Ascending aorta (tissue), 2 donors: ENCODE results near the gene CTBP1. TPM values are rescaled to one million over a fixed set of nuclear protein-coding genes. Genes with fewer than 3 reads are reported as not detected.

Experiments
- DNase-seq, 2 donors: peaks; one replicate each; pipeline ENCODE4 v3.0.0-alpha.2; 2019; ENCODE audit warnings: low spot score in 2 of 2
- H3K27ac ChIP-seq, 2 donors: fragments of 200-600 bp; sonication (generic); one replicate each; pipeline ENCODE4 v1.5.1; 2016 to 2017; ENCODE audit warnings: mild to moderate bottlenecking in 1 of 2
- H3K27me3 ChIP-seq: fragments of 200-600 bp; sonication (generic); one replicate; pipeline ENCODE4 v1.5.1; 2017
- H3K36me3 ChIP-seq, 2 donors: fragments of 200-600 bp; sonication (generic); one replicate each; pipeline ENCODE4 v1.5.1; 2016
- H3K4me1 ChIP-seq, 2 donors: fragments of 200-600 bp; sonication (generic); one replicate each; pipeline ENCODE4 v1.5.1; 2016 to 2017; ENCODE audit warnings: mild to moderate bottlenecking in 1 of 2
- H3K4me3 ChIP-seq, 2 donors: fragments of 200-600 bp; sonication (generic); one replicate each; pipeline ENCODE4 v1.5.1; 2016 to 2017; ENCODE audit warnings: mild to moderate bottlenecking in 1 of 2
- H3K9me3 ChIP-seq, 2 donors: fragments of 200-600 bp; sonication (generic); one replicate each; pipeline ENCODE4 v1.5.1; 2016
- CTCF ChIP-seq, 3 experiments: fragments of 200-600 bp in 2 of 3; fragments of 450-650 bp in 1 of 3; sonication (generic) in 2 of 3; IDR thresholded peaks; one replicate each; pipeline ENCODE4 v1.5.1; 2016 to 2019; ENCODE audit warnings: antibody characterized with exemption in 3 of 3, mild to moderate bottlenecking in 1 of 3, moderate library complexity in 1 of 3
- intact Hi-C: fragments of 100-400 bp; cut with DNase I; formaldehyde crosslinking; loops from one replicate; pipeline ENCODE4 v1.15.1; 2023
- total RNA-seq: library from RNA; depleted of rRNA; stranded (reverse); fragments of >200 nt; gene quantifications from one replicate; pipeline ENCODE4 v1.1.0, GENCODE V29; 2016

The CTBP1 gene
- total RNA-seq, 1 donor from 2014 or later = 273 TPM

GRCh38 chr4:1276984-1277383 is 28.1 kb upstream of the CTBP1 start:
- H3K27me3 ChIP-seq = no peaks in the 10 kb centered on the region
- H3K4me3 ChIP-seq = no peak overlapping the region
- no peak for TF ChIP-seq CTCF (IDR thresholded peaks at IDR 0.05)
- no peaks in the 10 kb centered on the region for H3K36me3 ChIP-seq
- DNase-seq = no peak
- H3K27ac ChIP-seq = no peak overlapping the region
- intact Hi-C loops = no loop called here
- H3K9me3 ChIP-seq = no peaks in the 10 kb centered on the region
- no peaks in the 10 kb centered on the region for H3K4me1 ChIP-seq

GRCh38 chr4:1274871-1275270 is 25.9 kb upstream of the CTBP1 start:
- no peak for TF ChIP-seq CTCF (IDR thresholded peaks at IDR 0.05)
- no peak overlapping the region for H3K4me3 ChIP-seq
- intact Hi-C loops = no loop called here
- no peaks in the 10 kb centered on the region for H3K4me1 ChIP-seq
- no peaks in the 10 kb centered on the region for H3K36me3 ChIP-seq
- H3K27me3 ChIP-seq = no peaks in the 10 kb centered on the region
- no peak overlapping the region for H3K27ac ChIP-seq
- no peak for DNase-seq
- no peaks in the 10 kb centered on the region for H3K9me3 ChIP-seq

GRCh38 chr4:1271686-1272085 is 22.8 kb upstream of the CTBP1 start:
- Histone ChIP-seq H3K36me3 (no peaks in the 10 kb centered on the region), H3K4me1 (no peaks in the 10 kb centered on the region), H3K27me3 (no peaks in the 10 kb centered on the region), H3K27ac (no peak overlapping the region), H3K9me3 (peaks cover 0 to 7% of the 10 kb centered on the region in 2 donors), H3K4me3 (no peak overlapping the region)
- intact Hi-C loops = no loop called here
- no peak for TF ChIP-seq CTCF (IDR thresholded peaks at IDR 0.05)
- DNase-seq = no peak

- Histone ChIP-seq H3K9me3 (peaks cover 0 to 7% of the 10 kb centered on the region in 2 donors), H3K4me1 (no peaks in the 10 kb centered on the region), H3K36me3 (no peaks in the 10 kb centered on the region), H3K27me3 (no peaks in the 10 kb centered on the region), H3K27ac (no peak overlapping the region), H3K4me3 (no peak overlapping the region)
- TF ChIP-seq CTCF (IDR thresholded peaks at IDR 0.05) = no peak
- DNase-seq = no peak
- intact Hi-C loops = loop anchor here (2.0 kb wide), 2 partner anchors 102 to 138 kb away; no protein-coding TSS in a partner anchor
Measured at GRCh38 chr4:1269209-1269608, 20.3 kb upstream of the CTBP1 start.

- TF ChIP-seq CTCF (IDR thresholded peaks at IDR 0.05) = no peak
- no peak overlapping the region for H3K27ac ChIP-seq
- intact Hi-C loops = no loop called here
Measured at GRCh38 chr4:1266881-1267763, 18.2 kb upstream of the CTBP1 start.

More at GRCh38 chr4:1266881-1267763, 18.2 kb upstream of the CTBP1 start:
- H3K4me1 ChIP-seq = no peaks in the 10 kb centered on the region
- H3K9me3 ChIP-seq = peaks cover 0 to 7% of the 10 kb centered on the region in 2 donors
- no peaks in the 10 kb centered on the region for H3K27me3 ChIP-seq
- DNase-seq = no peak
- no peak overlapping the region for H3K4me3 ChIP-seq
- H3K36me3 ChIP-seq = no peaks in the 10 kb centered on the region
